ENCODE data around the gene BAIAP2L1.

BAIAP2L1 gene

DNA sequence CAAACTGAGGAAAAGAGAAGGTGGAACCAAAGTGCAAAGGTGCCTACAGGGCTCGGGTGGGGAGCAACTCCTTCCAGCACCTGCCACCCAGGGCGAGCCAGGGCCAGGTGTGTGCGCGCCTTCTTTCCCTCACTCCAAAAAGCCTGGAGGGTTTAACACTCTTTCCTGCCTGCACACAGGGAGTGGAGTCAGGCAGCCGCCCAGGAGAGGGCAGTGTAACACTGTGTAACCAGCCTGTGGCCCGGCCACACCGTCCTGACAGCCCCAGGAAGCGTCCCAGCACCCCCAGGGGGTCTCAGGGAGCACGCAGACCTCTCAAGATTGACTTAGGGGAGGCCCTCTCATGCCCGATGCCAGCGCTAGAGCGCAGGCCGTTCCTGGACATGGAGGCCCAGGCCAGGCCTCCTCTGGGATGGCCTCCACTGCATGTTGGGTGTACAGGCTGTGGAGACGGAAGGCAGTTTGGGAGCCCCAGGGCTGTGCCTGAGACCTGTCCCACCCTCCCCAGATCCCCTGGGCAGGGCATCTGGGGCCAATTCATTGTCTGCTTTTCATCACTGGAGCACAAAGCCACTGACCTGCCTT lies 106.0 kb downstream of the BAIAP2L1 start:
- DNase-seq (ENCODE audit: low spot score in 2 of 2) (peak; percentile 52 to 53), ATAC-seq (ENCODE audit: low read depth) (peak; percentile 85)
- Mint-ChIP-seq H3K36me3 (peaks cover 2% of the 10 kb centered on the region), H3K9me3 (no peaks in the 10 kb centered on the region), H3K4me3 (no peak overlapping the region), H3K4me1 (no peaks in the 10 kb centered on the region), H3K27me3 (no peaks in the 10 kb centered on the region), H3K27ac (no peak overlapping the region)

DNA sequence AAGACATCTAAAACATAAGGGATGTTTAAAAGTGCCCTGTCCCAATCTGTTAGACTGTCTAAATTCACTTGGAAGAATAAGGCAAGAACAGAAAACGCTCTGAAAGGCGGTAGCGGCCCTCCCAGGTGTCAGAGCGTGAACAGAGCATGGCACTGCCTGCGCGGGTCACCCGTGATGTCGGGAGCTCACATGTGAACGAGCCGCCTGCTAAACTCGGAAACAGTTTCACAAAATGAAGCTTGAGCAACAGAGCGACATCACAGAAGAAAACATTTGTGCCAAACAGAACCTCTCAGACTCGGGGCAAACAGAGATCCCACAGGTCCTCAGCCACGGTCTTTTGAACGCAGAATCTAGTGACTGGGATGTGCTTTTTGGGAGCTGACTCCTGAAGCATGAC lies 106.6 kb downstream of the BAIAP2L1 start:
- Mint-ChIP-seq H3K27me3 (no peaks in the 10 kb centered on the region), H3K36me3 (peaks cover 2% of the 10 kb centered on the region), H3K4me3 (no peak overlapping the region), H3K9me3 (no peaks in the 10 kb centered on the region), H3K27ac (no peak overlapping the region), H3K4me1 (no peaks in the 10 kb centered on the region)
- DNase-seq (ENCODE audit: low spot score in 2 of 2) (no peak), ATAC-seq (ENCODE audit: low read depth) (no peak)

DNA sequence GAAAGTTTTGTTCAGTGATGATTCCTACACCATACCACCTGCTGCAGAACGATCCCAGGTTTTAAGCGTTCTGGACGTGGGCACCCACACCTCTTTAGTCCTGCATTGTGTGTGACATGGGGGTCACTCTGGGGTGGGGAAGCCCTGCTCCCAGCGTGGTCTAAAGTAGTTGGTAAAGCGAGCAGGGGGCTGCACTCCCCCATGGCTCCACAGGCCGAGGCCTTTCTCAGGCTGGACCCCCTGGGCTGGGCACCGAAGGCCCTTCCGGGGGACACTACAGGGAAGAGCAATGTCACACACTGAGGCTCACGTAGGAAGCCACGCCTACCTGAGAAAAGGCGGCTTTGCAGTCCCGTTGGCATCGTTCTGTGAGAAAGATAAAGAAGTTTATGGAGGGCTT lies 107.1 kb downstream of the BAIAP2L1 start:
- no peak overlapping the region for H3K27ac Mint-ChIP-seq
- H3K4me1 Mint-ChIP-seq, result no peaks in the 10 kb centered on the region
- no peak for ATAC-seq (ENCODE audit: low read depth)

DNA sequence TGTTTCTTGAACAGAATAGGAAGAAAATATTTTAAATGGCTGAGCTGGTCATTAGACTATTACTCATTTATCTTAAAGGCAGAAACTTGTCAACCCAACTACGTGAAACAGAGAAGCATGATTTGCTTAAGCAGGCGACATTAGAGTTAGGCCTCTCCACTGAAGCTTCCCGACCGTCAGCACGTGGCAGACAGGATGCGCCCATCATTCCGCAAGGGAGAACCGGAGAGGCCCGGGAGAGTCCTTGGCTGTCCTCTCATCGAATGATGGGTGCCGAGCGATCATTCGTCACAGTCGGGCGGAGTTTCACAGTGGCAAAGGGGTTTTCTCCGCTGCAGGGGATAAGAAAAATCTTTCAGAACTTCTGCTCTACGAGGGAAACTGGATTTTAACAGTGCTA lies 107.6 kb downstream of the BAIAP2L1 start:
- H3K9me3 Mint-ChIP-seq, result no peaks in the 10 kb centered on the region

More for the DNA sequence above, 107.1 kb downstream of the BAIAP2L1 start:
- no peaks in the 10 kb centered on the region for H3K9me3 Mint-ChIP-seq
- no peak for DNase-seq (ENCODE audit: low spot score in 2 of 2)
- no peak overlapping the region for H3K4me3 Mint-ChIP-seq
- peaks cover 2% of the 10 kb centered on the region for H3K36me3 Mint-ChIP-seq
- H3K27me3 Mint-ChIP-seq, result no peaks in the 10 kb centered on the region

DNA sequence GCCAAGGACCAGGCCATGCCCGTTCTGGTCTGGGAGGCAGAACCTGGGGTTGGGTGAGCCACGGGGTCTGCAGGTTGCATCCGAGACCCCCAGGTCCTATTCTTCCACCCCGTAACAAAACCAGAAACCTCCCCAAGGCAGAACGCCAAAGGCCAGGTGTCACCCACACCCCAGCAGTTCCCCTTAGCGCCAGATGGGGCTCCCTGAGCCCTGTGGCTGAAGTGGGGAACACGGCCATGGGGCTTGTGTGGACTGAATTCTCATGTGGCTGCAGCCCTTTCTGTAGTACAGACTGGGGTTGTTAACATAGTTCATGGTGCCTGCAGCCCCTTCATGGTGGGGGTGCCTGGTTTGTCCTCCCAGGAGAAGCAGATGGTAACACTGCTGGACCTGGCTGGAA lies 109.2 kb downstream of the BAIAP2L1 start:
- no peak overlapping the region for H3K4me3 Mint-ChIP-seq
- no peaks in the 10 kb centered on the region for H3K9me3 Mint-ChIP-seq
- ATAC-seq (ENCODE audit: low read depth), result peak; percentile 58
- no peak for DNase-seq (ENCODE audit: low spot score in 2 of 2)
- no peak overlapping the region for H3K27ac Mint-ChIP-seq
- H3K27me3 Mint-ChIP-seq, result no peaks in the 10 kb centered on the region
- no peaks in the 10 kb centered on the region for H3K4me1 Mint-ChIP-seq
- H3K36me3 Mint-ChIP-seq, result peaks cover 2% of the 10 kb centered on the region

More for the DNA sequence above, 107.6 kb downstream of the BAIAP2L1 start:
- no peak overlapping the region for H3K4me3 Mint-ChIP-seq
- no peaks in the 10 kb centered on the region for H3K27me3 Mint-ChIP-seq
- peaks cover 2% of the 10 kb centered on the region for H3K36me3 Mint-ChIP-seq
- H3K4me1 Mint-ChIP-seq, result no peaks in the 10 kb centered on the region
- no peak for DNase-seq (ENCODE audit: low spot score in 2 of 2)
- H3K27ac Mint-ChIP-seq, result no peak overlapping the region
- ATAC-seq (ENCODE audit: low read depth), result no peak

DNA sequence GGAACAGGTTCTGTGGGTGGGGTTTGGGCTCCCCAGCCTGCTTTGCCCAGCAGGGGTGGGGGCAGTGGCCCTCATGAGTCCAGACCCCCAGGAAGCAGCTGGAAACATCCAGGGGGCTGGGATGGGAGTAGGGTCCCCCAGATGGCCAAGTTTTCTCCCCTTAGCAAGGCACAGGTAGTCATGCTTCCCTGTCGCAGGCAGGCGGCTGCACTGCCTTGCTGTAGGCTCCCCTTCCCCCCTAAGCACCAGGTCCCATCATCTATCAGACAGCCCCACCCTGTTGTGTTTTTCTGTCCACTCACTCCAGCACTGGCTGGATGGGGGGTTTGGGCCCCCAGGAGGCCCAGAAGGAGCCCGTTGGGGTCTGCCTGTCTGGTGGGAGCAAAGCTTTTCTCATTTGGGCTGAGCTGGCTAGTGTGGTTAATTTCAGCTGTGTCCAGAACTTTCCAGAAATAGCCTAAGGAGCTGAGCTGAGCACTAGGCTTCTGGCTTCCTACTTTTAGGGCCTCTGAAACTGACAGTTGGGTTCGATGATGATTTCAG lies 111.5 kb downstream of the BAIAP2L1 start:
- no peaks in the 10 kb centered on the region for H3K27me3 Mint-ChIP-seq
- DNase-seq (ENCODE audit: low spot score in 2 of 2), result no peak
- H3K9me3 Mint-ChIP-seq, result no peaks in the 10 kb centered on the region
- peaks cover 5% of the 10 kb centered on the region for H3K4me1 Mint-ChIP-seq
- H3K36me3 Mint-ChIP-seq, result peaks cover 3% of the 10 kb centered on the region
- no peak overlapping the region for H3K27ac Mint-ChIP-seq
- no peak for ATAC-seq (ENCODE audit: low read depth)
- H3K4me3 Mint-ChIP-seq, result no peak overlapping the region

DNA sequence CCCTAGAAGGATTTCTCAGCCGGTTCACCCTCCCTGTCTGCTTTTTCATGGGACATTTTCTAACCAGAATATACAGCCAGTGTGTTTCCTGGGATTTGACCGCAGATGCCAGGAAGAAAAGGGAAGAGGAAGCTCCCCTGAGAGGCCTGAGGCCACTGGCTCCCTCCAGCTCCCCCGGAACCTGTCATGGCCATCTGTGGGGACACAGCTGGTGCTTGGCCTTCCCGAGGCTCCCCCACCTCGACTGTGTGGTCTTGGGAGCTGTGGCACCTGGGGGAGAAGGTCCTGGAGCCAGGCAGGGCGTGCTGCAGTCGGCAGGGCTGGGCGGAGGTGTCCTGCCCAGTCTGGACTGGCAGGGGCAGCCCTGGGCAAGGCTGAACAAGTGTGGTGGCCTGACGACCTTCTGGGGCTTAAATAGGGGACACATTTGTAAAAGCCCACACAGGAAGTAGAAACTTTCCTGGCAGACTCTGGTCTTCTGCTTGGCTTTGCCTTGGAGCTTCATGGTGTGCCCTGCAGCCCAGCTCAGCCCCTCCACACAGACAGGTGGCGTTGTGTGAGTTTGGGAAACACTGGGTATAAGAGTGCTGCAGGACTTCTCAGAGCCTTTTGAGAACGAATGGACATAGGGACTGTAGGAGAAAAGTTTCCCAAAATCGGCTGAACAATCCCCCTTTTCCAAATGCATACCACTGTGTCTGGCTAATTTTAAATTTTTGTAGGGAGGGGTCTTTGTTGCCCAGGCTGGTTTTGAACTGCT lies 112.6 kb downstream of the BAIAP2L1 start:
- ATAC-seq (ENCODE audit: low read depth), result no peak

DNA sequence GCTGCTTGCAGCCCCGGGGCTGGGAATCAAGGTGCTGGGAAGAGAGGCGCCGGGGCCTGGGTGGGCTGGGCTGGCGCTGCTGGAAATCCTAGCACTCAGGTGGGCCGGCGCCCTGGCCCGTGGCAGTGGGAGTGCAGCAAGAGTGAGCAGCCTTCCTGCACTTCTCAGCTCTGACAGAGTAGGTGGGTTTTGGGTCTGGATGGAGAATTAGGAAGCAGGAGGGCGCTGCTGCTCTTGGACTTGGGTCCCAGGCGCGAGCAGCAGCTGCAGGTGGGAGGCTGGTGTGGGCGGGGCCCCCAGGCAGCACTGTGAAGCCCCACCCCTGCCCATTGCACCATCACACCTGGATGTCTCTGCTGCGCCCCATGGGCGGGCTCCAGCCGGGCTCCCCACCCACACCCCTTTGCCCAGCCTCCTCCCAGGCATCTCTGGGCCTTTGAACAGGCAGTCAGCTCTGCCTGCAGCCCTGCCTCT lies 113.4 kb downstream of the BAIAP2L1 start:
- ATAC-seq (ENCODE audit: low read depth) (no peak), DNase-seq (ENCODE audit: low spot score in 2 of 2) (no peak)
- H3K36me3 Mint-ChIP-seq, result peaks cover 3% of the 10 kb centered on the region
- H3K27ac Mint-ChIP-seq, result no peak overlapping the region
- no peaks in the 10 kb centered on the region for H3K27me3 Mint-ChIP-seq
- H3K9me3 Mint-ChIP-seq, result no peaks in the 10 kb centered on the region
- no peak overlapping the region for H3K4me3 Mint-ChIP-seq
- peaks cover 18% of the 10 kb centered on the region for H3K4me1 Mint-ChIP-seq

More for the DNA sequence above, 112.6 kb downstream of the BAIAP2L1 start:
- no peaks in the 10 kb centered on the region for H3K9me3 Mint-ChIP-seq
- no peak for DNase-seq (ENCODE audit: low spot score in 2 of 2)
- H3K4me1 Mint-ChIP-seq, result peaks cover 12% of the 10 kb centered on the region
- H3K4me3 Mint-ChIP-seq, result no peak overlapping the region
- no peak overlapping the region for H3K27ac Mint-ChIP-seq
- H3K27me3 Mint-ChIP-seq, result no peaks in the 10 kb centered on the region
- H3K36me3 Mint-ChIP-seq, result peaks cover 3% of the 10 kb centered on the region

DNA sequence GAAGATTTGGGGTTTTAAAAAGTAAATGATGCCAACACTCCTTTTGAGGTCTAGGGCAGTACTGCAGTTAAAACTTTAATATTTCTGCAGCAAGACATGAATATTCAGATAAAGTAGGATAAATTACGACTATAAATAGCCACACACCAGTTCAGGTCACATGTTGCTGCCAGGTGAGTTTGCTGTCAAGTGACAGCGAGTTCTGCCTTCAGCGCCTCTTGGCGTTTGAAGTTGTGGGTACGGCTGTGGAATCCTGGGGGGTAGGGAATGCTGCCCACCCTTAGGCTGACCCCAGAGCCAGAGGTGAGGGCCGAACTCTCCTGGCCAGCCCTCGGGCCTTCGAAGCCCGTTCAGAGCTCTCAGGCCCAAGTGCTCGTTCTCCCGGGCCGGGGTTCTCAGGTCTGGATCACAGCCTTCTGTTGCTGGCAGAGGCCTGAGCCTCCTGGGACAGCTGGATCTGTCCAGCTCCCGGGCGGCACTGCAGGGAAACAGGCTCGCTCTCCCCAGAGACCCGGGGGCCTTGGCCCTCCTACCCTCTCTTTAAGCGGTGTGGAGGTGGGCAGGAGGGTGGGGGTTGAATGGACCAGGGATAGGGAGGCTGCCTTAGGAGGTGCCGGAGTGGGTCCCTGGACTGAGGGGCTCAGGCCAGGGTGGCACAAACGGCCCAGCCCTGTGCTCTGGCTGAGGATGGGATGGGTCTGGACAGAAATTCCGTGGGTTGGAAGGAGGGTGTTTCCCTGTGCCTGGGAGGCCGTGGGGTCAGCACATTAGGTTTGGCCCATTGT lies 114.0 kb downstream of the BAIAP2L1 start:
- no peaks in the 10 kb centered on the region for H3K9me3 Mint-ChIP-seq
- no peak overlapping the region for H3K4me3 Mint-ChIP-seq
- no peaks in the 10 kb centered on the region for H3K27me3 Mint-ChIP-seq
- H3K27ac Mint-ChIP-seq, result no peak overlapping the region
- peaks cover 22% of the 10 kb centered on the region for H3K4me1 Mint-ChIP-seq
- peaks cover 1% of the 10 kb centered on the region for H3K36me3 Mint-ChIP-seq
- ATAC-seq (ENCODE audit: low read depth) (no peak), DNase-seq (ENCODE audit: low spot score in 2 of 2) (no peak)

DNA sequence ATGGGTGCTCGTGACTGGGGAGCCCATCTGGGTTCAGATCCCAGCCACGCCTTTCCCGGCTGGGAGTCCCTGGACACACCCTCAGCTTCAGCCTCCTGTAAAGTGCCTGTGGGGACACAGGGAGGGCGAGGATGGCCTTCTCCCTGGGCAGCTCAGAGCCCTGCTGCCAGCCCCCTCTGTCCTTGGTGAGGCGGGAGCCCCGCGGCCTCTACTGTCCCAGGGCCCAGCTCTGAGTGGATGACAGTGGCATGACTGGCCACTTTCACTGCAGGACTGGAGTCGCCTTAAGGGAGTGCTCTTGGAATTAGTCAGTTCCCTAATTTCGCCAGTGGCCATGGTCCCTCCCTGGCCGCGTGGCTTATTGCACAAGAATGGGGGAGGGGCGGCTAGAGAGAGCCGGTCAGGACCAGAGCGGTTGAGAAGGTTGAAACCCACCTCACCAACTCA lies 114.8 kb downstream of the BAIAP2L1 start:
- Mint-ChIP-seq H3K27ac (no peak overlapping the region), H3K9me3 (no peaks in the 10 kb centered on the region), H3K36me3 (peaks cover 1% of the 10 kb centered on the region), H3K4me3 (no peak overlapping the region), H3K4me1 (peaks cover 22% of the 10 kb centered on the region), H3K27me3 (no peaks in the 10 kb centered on the region)
- DNase-seq (ENCODE audit: low spot score in 2 of 2) (no peak), ATAC-seq (ENCODE audit: low read depth) (no peak)

DNA sequence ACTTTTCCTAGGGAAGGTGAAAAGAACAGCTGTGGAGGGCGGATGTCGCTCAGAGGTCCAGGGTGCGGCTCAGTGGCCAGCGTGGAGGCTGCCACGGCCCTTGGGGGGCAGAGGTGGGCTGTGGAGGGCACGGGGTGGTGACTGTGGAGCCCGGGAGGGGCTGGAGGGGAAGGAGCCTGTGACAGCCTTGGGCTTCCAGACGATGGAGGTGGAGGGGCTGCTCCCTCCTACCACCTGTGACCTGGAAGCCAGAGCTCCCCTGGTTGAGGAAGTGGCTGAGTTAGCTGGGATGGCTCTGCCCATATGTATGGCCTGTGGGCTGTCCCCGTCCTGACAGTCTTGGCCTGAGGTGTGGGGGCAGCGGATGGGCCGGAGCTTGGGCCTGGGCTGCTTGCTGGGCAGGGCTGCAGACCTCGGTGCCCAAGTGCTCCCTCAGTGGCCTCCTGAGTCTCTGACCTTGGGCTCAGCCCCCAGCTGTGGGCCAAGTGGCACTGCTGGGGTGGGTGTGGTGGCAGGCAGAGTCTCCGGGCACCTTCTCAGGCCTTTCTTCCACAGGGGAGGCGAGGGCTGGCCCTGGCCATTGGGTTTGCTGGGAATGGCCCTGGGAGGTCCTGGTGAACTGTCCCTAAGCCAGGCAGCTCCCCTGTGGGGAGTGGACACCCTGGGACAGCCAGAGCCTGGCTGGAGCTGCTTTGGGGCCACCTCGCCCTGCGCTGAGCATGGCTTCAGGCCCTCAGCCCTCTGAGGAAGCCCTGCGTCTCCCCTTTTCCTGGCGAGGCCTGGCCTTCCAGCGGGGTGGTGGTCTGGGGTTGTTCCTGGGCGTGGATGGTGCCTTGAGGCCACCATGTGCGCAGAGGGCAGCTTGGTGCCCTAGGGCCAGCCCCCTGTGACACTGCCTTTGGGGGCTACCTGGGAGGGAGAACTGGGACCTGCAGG lies 115.5 kb downstream of the BAIAP2L1 start:
- Mint-ChIP-seq H3K27me3 (no peaks in the 10 kb centered on the region), H3K36me3 (peaks cover 1% of the 10 kb centered on the region), H3K27ac (no peak overlapping the region), H3K4me1 (peaks cover 22% of the 10 kb centered on the region), H3K9me3 (no peaks in the 10 kb centered on the region), H3K4me3 (no peak overlapping the region)
- DNase-seq (ENCODE audit: low spot score in 2 of 2) (no peak), ATAC-seq (ENCODE audit: low read depth) (no peak)

DNA sequence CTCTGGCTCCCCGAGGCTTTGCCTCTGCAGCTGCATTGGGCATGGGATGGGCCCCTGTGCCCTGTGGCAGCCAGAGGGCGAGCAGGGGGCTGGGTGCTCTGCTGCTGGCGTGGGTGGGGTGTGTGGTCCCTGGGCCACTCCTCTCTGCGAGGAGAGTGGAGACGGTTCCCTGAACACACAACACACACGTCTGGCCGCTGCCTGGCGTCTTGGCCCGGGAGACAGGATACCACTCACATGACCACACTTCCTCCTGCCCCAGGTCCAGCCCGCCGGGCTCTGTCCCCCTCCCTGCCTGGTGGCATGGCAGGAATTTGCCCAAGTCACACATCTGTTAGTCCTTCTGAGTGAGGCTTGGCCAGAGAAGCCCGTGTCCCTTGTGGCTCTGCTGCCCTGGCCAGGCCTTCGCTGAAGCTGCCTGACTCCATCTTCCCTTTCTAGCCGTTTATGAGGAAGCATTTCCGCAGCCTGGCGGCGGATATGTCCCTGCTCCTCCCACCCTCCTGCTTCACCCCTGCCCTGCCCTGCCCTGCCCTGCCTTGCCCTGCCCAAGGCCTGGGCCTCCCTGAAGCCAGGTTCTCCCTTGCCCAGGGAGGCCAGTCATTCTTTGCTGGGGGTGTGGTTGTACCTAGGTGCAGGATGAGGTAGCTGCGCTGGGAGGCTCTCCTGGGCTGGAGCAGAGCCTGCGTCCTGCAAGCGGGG lies 116.4 kb downstream of the BAIAP2L1 start:
- Mint-ChIP-seq H3K27ac (peak overlapping the region; percentile 67), H3K4me1 (peaks cover 22% of the 10 kb centered on the region), H3K4me3 (peak overlapping the region; percentile 54), H3K27me3 (no peaks in the 10 kb centered on the region), H3K9me3 (no peaks in the 10 kb centered on the region), H3K36me3 (peaks cover 1% of the 10 kb centered on the region)
- ATAC-seq (ENCODE audit: low read depth), result no peak
- no peak for DNase-seq (ENCODE audit: low spot score in 2 of 2)

DNA sequence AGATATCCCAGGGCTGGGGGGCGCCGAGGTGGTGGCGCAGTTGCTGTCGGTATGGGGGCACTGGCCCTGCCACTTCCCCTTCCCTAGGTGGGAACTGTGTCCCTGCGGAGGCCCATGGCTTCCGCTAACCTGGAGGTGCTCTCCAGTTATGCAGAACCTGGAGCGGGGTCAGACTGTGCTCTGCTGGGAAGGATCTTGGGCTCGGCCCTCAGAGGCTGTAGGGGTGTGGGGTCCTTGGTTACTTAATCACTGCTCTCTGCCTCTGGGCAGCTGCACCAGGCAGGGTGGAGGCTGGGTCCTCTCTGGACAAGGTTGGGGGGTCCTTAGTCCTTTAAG lies 117.0 kb downstream of the BAIAP2L1 start:
- ATAC-seq (ENCODE audit: low read depth), result no peak
- DNase-seq (ENCODE audit: low spot score in 2 of 2), result no peak
- Mint-ChIP-seq H3K27ac (peak overlapping the region; percentile 67), H3K36me3 (peaks cover 1% of the 10 kb centered on the region), H3K9me3 (no peaks in the 10 kb centered on the region), H3K4me1 (peaks cover 22% of the 10 kb centered on the region), H3K4me3 (no peak overlapping the region), H3K27me3 (no peaks in the 10 kb centered on the region)
